K562 (cell line): ENCODE data around the gene TSPYL6. TPM values are rescaled to one million over a fixed set of nuclear protein-coding genes. Genes with fewer than 3 reads are reported as not detected.
A peak's percentile ranks its signal among the peaks of the same experiment; 100 is the strongest.
"Not testable (repeated sequence)": the region's sequence is repeated elsewhere in the genome, so short reads cannot be mapped to it uniquely, and the experiment has no call there.

Experiments used
- ATAC-seq: fragments of 200-7000 bp; cut with Tn5 transposase; 3 replicates; pipeline ENCODE4 v1.9.1; 2020; ENCODE audit warnings: moderate library complexity
- BruUV-seq: library from RNA; stranded (reverse); fragments of 400-500 nt; replicated peaks from 2 replicates; lab custom pipeline; 2021; lab: Mats Ljungman, UMichigan
- CTCF ChIA-PET: fragments of 300-600 bp; formaldehyde crosslinking; extraction: SDS; loops from one replicate; lab custom pipeline; 2021; ENCODE audit warnings: low intra/inter-chr PET ratio; lab: Yijun Ruan, JAX
- POLR2A ChIA-PET: fragments of 300-600, 350-650 bp; sonication (Branson Sonifier 250); formaldehyde crosslinking; extraction: SDS; loops from one replicate; lab custom pipeline; 2021; ENCODE audit warnings: antibody characterized with exemption, inconsistent platforms; lab: Yijun Ruan, JAX
- DNase-seq, 4 experiments: peaks; one replicate each; pipeline versions ENCODE4 v3.0.0 to v3.0.0-alpha.2; 2011 to 2018; ENCODE audit warnings: low spot score in 3 of 4, mixed read lengths in 3 of 4; ENCODE audit errors: extremely low read depth in 1 of 4
- FAIRE-seq: peaks from 2 replicates; lab custom pipeline; 2011; peaks lifted over from hg19 to GRCh38; lab: Jason Lieb, UNC
- H2AFZ ChIP-seq: 2 replicates; pipeline ENCODE4 v1.6.0; 2011; ENCODE audit warnings: low read depth, low read length, control low read depth, inconsistent platforms
- H3K27ac ChIP-seq: fragments of 200-600 bp; 3 replicates; pipeline ENCODE4 v1.8.0; 2011; ENCODE audit warnings: low read depth, mild to moderate bottlenecking, control low read depth, inconsistent platforms, low read length, moderate library complexity, mixed read lengths; ENCODE audit errors: extremely low read depth
- H3K27me3 ChIP-seq, 2 experiments: fragments of 300-600 bp in 1 of 2; 2 replicates in 1 of 2; 3 replicates in 1 of 2; pipeline versions ENCODE4 v1.6.0 to v1.8.0; 2011; ENCODE audit warnings: inconsistent platforms in 2 of 2, low read length in 2 of 2, mild to moderate bottlenecking in 1 of 2, mixed read lengths in 1 of 2, moderate library complexity in 1 of 2; ENCODE audit not compliant: control insufficient read depth in 2 of 2, insufficient read depth in 2 of 2
- H3K36me3 ChIP-seq: fragments of 300-600 bp; 3 replicates; pipeline ENCODE4 v1.8.0; 2011; ENCODE audit warnings: mild to moderate bottlenecking, low read length, inconsistent platforms; ENCODE audit not compliant: control insufficient read depth, insufficient read depth
- H3K4me1 ChIP-seq, 2 experiments: fragments of 200-600 bp in 1 of 2; replicated peaks in 1 of 2; 2 replicates in 1 of 2; 3 replicates in 1 of 2; pipeline versions ENCODE4 v1.5.1 to v1.8.0; 2011; ENCODE audit warnings: inconsistent platforms in 2 of 2, low read length in 2 of 2, mild to moderate bottlenecking in 1 of 2, mixed read lengths in 1 of 2, moderate library complexity in 1 of 2; ENCODE audit not compliant: control insufficient read depth in 2 of 2, insufficient read depth in 2 of 2
- H3K4me2 ChIP-seq: 2 replicates; pipeline ENCODE4 v1.6.1; 2011; ENCODE audit warnings: low read length, control low read depth, inconsistent platforms, mixed read lengths; ENCODE audit not compliant: insufficient read depth
- H3K4me3 ChIP-seq: fragments of 200-600 bp; sonication (generic), shearing (Covaris generic); 2 replicates; pipeline ENCODE4 v1.5.1; 2016; ENCODE audit warnings: control low read depth, inconsistent platforms
- H3K79me2 ChIP-seq: fragments of 200-600 bp; 3 replicates; pipeline ENCODE4 v1.8.0; 2011; ENCODE audit warnings: low read length, inconsistent platforms; ENCODE audit not compliant: control insufficient read depth, insufficient read depth
- H3K9ac ChIP-seq, 2 experiments: 2 replicates each; pipeline versions ENCODE4 v1.6.0 to v1.6.1; 2011; ENCODE audit warnings: low read depth in 2 of 2, low read length in 2 of 2, control low read depth in 1 of 2, inconsistent platforms in 1 of 2, mild to moderate bottlenecking in 1 of 2, mixed read lengths in 1 of 2; ENCODE audit not compliant: insufficient read depth in 1 of 2
- H3K9me1 ChIP-seq: one replicate; pipeline ENCODE4 v1.6.0; 2011; ENCODE audit warnings: inconsistent platforms, mild to moderate bottlenecking, low read length, moderate library complexity; ENCODE audit not compliant: control insufficient read depth, insufficient read depth
- H3K9me3 ChIP-seq: replicated peaks from 2 replicates; pipeline ENCODE4 v1.5.1; 2011; ENCODE audit warnings: low read depth, low read length, inconsistent platforms; ENCODE audit not compliant: control insufficient read depth, insufficient read depth
- H4K20me1 ChIP-seq: replicated peaks from 2 replicates; pipeline ENCODE4 v1.6.1; 2011; ENCODE audit warnings: low read length, inconsistent platforms, mixed read lengths; ENCODE audit not compliant: control insufficient read depth, insufficient read depth
- FOSL1 ChIP-seq: fragments of 200-800 bp; sonication (Bioruptor generic); conservative IDR thresholded peaks from 2 replicates; pipeline ENCODE4 v1.6.1; 2016; ENCODE audit warnings: missing genetic modification characterization, missing compliant biosample characterization
- MYC ChIP-seq, 2 experiments: fragments of 250-450 bp in 1 of 2; sonication (Bioruptor Pico) in 1 of 2; IDR thresholded peaks; 2 replicates each; pipeline versions ENCODE4 v1.5.1 to v1.6.1; 2012 to 2021; ENCODE audit warnings: low read depth in 2 of 2, borderline replicate concordance in 1 of 2, improper control_type of control experiment in 1 of 2, low read length in 1 of 2, mild to moderate bottlenecking in 1 of 2, moderate library complexity in 1 of 2
- PTBP1 ChIP-seq: fragments of 200-400 bp; formaldehyde crosslinking; IDR thresholded peaks from 2 replicates; pipeline ENCODE4 v1.6.1; 2017; ENCODE audit warnings: low read depth, low read length
- ZBTB8A ChIP-seq: fragments of 450-650 bp; IDR thresholded peaks from 2 replicates; pipeline ENCODE4 v1.6.1; 2018; ENCODE audit warnings: mild to moderate bottlenecking, moderate library complexity; ENCODE audit not compliant: partially characterized antibody
- ZNF77 ChIP-seq: fragments of 250-450 bp; sonication (Bioruptor Pico); IDR thresholded peaks from 2 replicates; pipeline ENCODE4 v1.5.0; 2020
- WGBS: fragments of 100-300 bp; shearing (Covaris generic); methylation state at CpG from one replicate; pipeline ENCODE4 v1.1.6; 2016; ENCODE audit warnings: low coverage, mixed read lengths; ENCODE audit not compliant: insufficient coverage; ENCODE audit errors: missing lambda C conversion rate; 5-methylcytosine and 5-hydroxymethylcytosine counted together
- in situ Hi-C: fragments of 300-500 bp; cut with MboI; formaldehyde crosslinking; loops from 4 replicates; pipeline ENCODE4 v1.15.0; 2018; ENCODE audit warnings: inconsistent platforms, mixed read lengths
- intact Hi-C: fragments of 100-400 bp; cut with micrococcal nuclease; formaldehyde crosslinking; loops from 2 replicates; pipeline ENCODE4 v1.14.2; 2022
- polyA plus RNA-seq, 8 experiments: library from polyadenylated mRNA; depleted of rRNA in 4 of 8; stranded (reverse) in 5 of 8; unstranded in 3 of 8; fragments of >200 nt; fragmentation: Nextera tagmentation in 2 of 8; fragmentation: Illumina TruSeq in 1 of 8; extraction: Ambion mirVana in 2 of 8; extraction: Trizol in 1 of 8; gene quantifications; 2 replicates each; pipeline versions ENCODE4 v1.2.1 to v1.2.3, GENCODE V29; 2011 to 2014; ENCODE audit warnings: inconsistent platforms in 1 of 8, missing spikeins in 1 of 8
- total RNA-seq, 7 experiments: library from RNA; depleted of rRNA in 6 of 7; stranded (reverse); fragments of >200 nt in 6 of 7; fragmentation: Illumina TruSeq in 2 of 7; extraction: Trizol in 2 of 7; gene quantifications; 2 replicates each; pipeline versions ENCODE4 v1.2.1 to v1.2.3, GENCODE V29; 2011 to 2021; ENCODE audit warnings: low replicate concordance in 1 of 7

Gene TSPYL6
- total and polyA plus RNA-seq, 9 of the 15 experiments (the other 6 are each of a cell fraction or from before 2014, with no cell fraction given) = 1.5 to 10.1 (median 7.6) TPM

GRCh38 chr2:54295911-54296310 is 39.9 kb upstream of the TSPYL6 start:
- Histone ChIP-seq H3K27me3 (peaks cover 7 to 12% of the 10 kb centered on the region in 2 experiments; a peak in 4 of 5 replicates), H3K4me1 (no peaks in the 10 kb centered on the region), H3K36me3 (no peaks in the 10 kb centered on the region), H3K9me1 (no peaks in the 10 kb centered on the region), H3K9me3 (no peaks in the 10 kb centered on the region), H3K27ac (no peak overlapping the region)
- WGBS = 4% methylated on average over 5 of the region's 5 CpGs
- in situ Hi-C loops = no loop called here
- TF ChIP-seq ZNF77 (no peak), MYC (IDR thresholded peaks at IDR 0.05; ENCODE audit: low read depth, low read length) (no peak), MYC (CRISPR knock-in tag; IDR thresholded peaks at IDR 0.05; ENCODE audit: borderline replicate concordance, low read depth) (no peak), ZBTB8A (no peak), PTBP1 (no peak)
- TF ChIP-seq, all 486 proteins: peak for 0
- ATAC-seq = no peak
- no TSS peak for BruUV-seq
- Histone ChIP-seq H4K20me1 (no peaks in the 10 kb centered on the region), H3K4me3 (no peak overlapping the region), H2AFZ (no peak overlapping the region), H3K9ac (no peak overlapping the region), H3K4me2 (no peak overlapping the region), H3K79me2 (no peaks in the 10 kb centered on the region)
- ChIA-PET POLR2A (no interaction called here), CTCF (no interaction called here)
- no peak for FAIRE-seq
- DNase-seq = no peak
- intact Hi-C loops = no loop called here

DNA sequence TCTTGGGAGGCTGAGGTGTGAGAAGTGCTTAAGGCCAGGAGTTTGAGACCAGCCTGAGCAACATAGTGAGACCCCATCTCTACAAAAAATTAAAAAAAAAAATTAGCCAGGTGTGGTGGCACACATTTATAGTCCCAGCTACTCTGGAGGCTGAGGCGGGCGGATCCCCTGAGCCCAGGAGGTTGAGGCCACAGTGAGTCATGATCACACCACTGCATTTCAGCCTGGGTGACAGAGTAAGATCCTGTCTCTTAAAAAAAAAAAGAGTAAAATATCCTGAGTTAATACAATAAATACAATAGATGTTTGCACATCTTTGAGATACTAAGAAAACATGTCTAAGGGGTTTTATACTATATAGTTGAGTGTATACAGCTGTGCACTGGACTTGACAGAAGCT is 38.6 kb upstream of the TSPYL6 start:
- H3K4me2 ChIP-seq, H3K36me3 ChIP-seq, H3K9ac ChIP-seq, H3K27ac ChIP-seq, intact Hi-C loops, BruUV-seq, H3K4me1 ChIP-seq, H4K20me1 ChIP-seq, H3K9me1 ChIP-seq, H3K79me2 ChIP-seq, in situ Hi-C loops, CTCF ChIA-PET, H3K9me3 ChIP-seq, FAIRE-seq, H3K4me3 ChIP-seq, POLR2A ChIA-PET, ATAC-seq, H2AFZ ChIP-seq, DNase-seq: not testable (repeated sequence)
- peaks cover 19 to 24% of the 10 kb centered on the region in 2 experiments for H3K27me3 ChIP-seq
- peak; percentile 63 for TF ChIP-seq FOSL1 (tag)
- 0% methylated on average over 2 of the region's 2 CpGs for WGBS
